Naive thymus-derived CD4-positive, alpha-beta T cell (primary cell): ENCODE results near the gene PTPRM. TPM values are rescaled to one million over a fixed set of nuclear protein-coding genes. Genes with fewer than 3 reads are reported as not detected.

ENCODE experiments used
- ATAC-seq: fragments of 150-1000 bp; cut with Tn5 transposase; 2 replicates; pipeline ENCODE4 v1.10.0; 2021; ENCODE audit warnings: mild to moderate bottlenecking, moderate library complexity
- CTCF ChIA-PET: fragments of 350-600 bp; sonication (Branson Sonifier 250); formaldehyde crosslinking; loops from one replicate; lab custom pipeline; 2021; ENCODE audit warnings: antibody characterized with exemption; lab: Charles Lee
- POLR2A ChIA-PET: fragments of 350-600 bp; sonication (Branson Sonifier 250); formaldehyde crosslinking; loops from one replicate; lab custom pipeline; 2021; ENCODE audit warnings: antibody characterized with exemption, inconsistent platforms; lab: Charles Lee
- DNase-seq, 9 donors: peaks; one replicate each; pipeline versions ENCODE4 v3.0.0 to v3.0.0-alpha.2; 2020 to 2022; ENCODE audit warnings: mixed read lengths in 1 of 9
- H3K27ac ChIP-seq: one replicate; pipeline ENCODE4 v1.7.0; 2013; ENCODE audit warnings: mild to moderate bottlenecking, low read depth, low read length, moderate library complexity
- H3K27me3 ChIP-seq, 2 donors: one replicate each; pipeline ENCODE4 v1.7.0; 2013; ENCODE audit warnings: low read length in 2 of 2, mild to moderate bottlenecking in 2 of 2, moderate library complexity in 2 of 2; ENCODE audit not compliant: control insufficient read depth in 2 of 2, insufficient read depth in 2 of 2
- H3K36me3 ChIP-seq, 3 experiments: 1 replicate in 2 of 3; 2 replicates in 1 of 3; pipeline ENCODE4 v1.7.0; 2013; ENCODE audit warnings: low read length in 3 of 3, mild to moderate bottlenecking in 3 of 3, moderate library complexity in 1 of 3; ENCODE audit not compliant: insufficient read depth in 3 of 3, control insufficient read depth in 2 of 3
- H3K4me1 ChIP-seq, 2 donors: one replicate each; pipeline ENCODE4 v1.7.0; 2013; ENCODE audit warnings: low read length in 2 of 2, mild to moderate bottlenecking in 2 of 2, moderate library complexity in 1 of 2; ENCODE audit not compliant: control insufficient read depth in 2 of 2, insufficient read depth in 2 of 2
- H3K4me3 ChIP-seq: 2 replicates; pipeline ENCODE4 v1.7.0; 2013; ENCODE audit warnings: mild to moderate bottlenecking, low read length
- H3K9me3 ChIP-seq, 3 experiments: 1 replicate in 2 of 3; 2 replicates in 1 of 3; pipeline ENCODE4 v1.7.0; 2013; ENCODE audit warnings: low read length in 3 of 3; ENCODE audit not compliant: control insufficient read depth in 2 of 3
- H3K27ac Mint-ChIP-seq, 9 donors: one replicate each; pipeline ENCODE4 v1.8.0; 2020 to 2022; ENCODE audit warnings: mixed read lengths in 9 of 9, mild to moderate bottlenecking in 8 of 9, moderate library complexity in 5 of 9, inconsistent platforms in 2 of 9
- H3K27me3 Mint-ChIP-seq, 5 donors: one replicate each; pipeline ENCODE4 v1.8.0; 2021 to 2022; ENCODE audit warnings: mixed read lengths in 5 of 5, mild to moderate bottlenecking in 1 of 5
- H3K36me3 Mint-ChIP-seq, 5 donors: one replicate each; pipeline ENCODE4 v1.8.0; 2020 to 2022; ENCODE audit warnings: mixed read lengths in 5 of 5, mild to moderate bottlenecking in 3 of 5, inconsistent platforms in 1 of 5
- H3K4me1 Mint-ChIP-seq, 7 donors: one replicate each; pipeline ENCODE4 v1.8.0; 2020 to 2022; ENCODE audit warnings: mixed read lengths in 7 of 7, mild to moderate bottlenecking in 3 of 7, inconsistent platforms in 1 of 7
- H3K4me3 Mint-ChIP-seq, 10 donors: one replicate each; pipeline ENCODE4 v1.8.0; 2020 to 2022; ENCODE audit warnings: mild to moderate bottlenecking in 10 of 10, mixed read lengths in 10 of 10, moderate library complexity in 6 of 10, inconsistent platforms in 2 of 10
- H3K9me3 Mint-ChIP-seq, 11 donors: one replicate each; pipeline ENCODE4 v1.8.0; 2020 to 2022; ENCODE audit warnings: mixed read lengths in 11 of 11, mild to moderate bottlenecking in 4 of 11, inconsistent platforms in 1 of 11, moderate library complexity in 1 of 11
- intact Hi-C, 2 donors: fragments of 100-400 bp; cut with micrococcal nuclease; formaldehyde crosslinking; loops; one replicate each; pipeline ENCODE4 v1.15.1; 2023
- polyA plus RNA-seq, 2 donors: library from polyadenylated mRNA; unstranded; fragments of 300-500 nt; fragmentation: Illumina TruSeq; gene quantifications; one replicate each; pipeline ENCODE4 v1.2.3, GENCODE V29; 2021
- total RNA-seq, 6 experiments: library from RNA in 5 of 6; stranded (reverse) in 5 of 6; gene quantifications; 1 replicate in 5 of 6; 2 replicates in 1 of 6; pipeline ENCODE4 v1.2.3 and lab custom pipeline; 2021 to 2026

PTPRM gene
- total and polyA plus RNA-seq, 7 experiments from 2014 or later, result 3.8 to 21.2 (median 8.4) TPM

DNA sequence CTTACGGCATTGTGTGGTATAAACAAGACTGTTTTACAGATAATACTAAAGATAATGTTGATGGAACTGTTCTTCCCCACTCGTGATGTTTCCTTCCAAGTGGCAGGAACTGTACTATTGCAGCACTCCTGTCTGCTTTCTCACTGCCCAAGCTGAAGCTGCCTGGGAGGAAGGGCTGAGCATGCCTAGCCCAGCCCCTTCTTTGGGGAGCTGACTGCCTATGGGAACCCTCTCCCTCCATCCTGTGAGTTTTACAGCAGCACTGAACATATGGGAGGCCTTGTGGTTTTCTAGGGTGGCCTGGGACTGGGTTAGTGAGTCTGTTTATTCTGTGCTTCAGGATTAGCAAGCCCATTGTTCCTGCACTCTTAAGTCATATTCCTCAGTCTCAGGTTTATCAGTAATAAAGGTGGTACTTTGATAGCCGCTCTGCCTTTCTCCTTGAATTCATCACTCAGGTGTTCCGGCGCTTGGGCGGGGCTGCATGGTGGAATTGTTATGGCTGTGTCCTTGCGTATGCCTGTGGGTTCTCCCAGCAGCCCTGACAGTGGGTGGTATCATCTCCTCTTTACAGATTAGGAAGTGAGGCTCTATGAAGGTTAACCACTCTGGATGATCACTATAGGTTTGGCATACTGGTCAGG, 379.7 kb downstream of the PTPRM start:
- peaks cover 0 to 8% (median 0%) of the 10 kb centered on the region in 11 donors for H3K9me3 Mint-ChIP-seq
- intact Hi-C loops, result loop anchor here in 1 of 2 donors (1.0 kb wide), 1 partner anchor 10 kb away; no protein-coding TSS in a partner anchor
- H3K27me3 Mint-ChIP-seq, result no peaks in the 10 kb centered on the region
- peak overlapping the region in 8 of 9 donors; percentile 42 to 86 (median 68) for H3K27ac Mint-ChIP-seq
- ChIA-PET CTCF (no interaction called here), POLR2A (no interaction called here)
- H3K4me3 Mint-ChIP-seq, result peak overlapping the region; percentile 18 to 87 (median 56)
- Histone ChIP-seq H3K9me3 (no peaks in the 10 kb centered on the region), H3K4me1 (peaks cover 5 to 9% of the 10 kb centered on the region in 2 donors), H3K4me3 (peak overlapping the region; percentile 50), H3K36me3 (no peaks in the 10 kb centered on the region), H3K27ac (no peak overlapping the region), H3K27me3 (no peaks in the 10 kb centered on the region)
- peaks cover 0 to 5% (median 0%) of the 10 kb centered on the region in 5 donors for H3K36me3 Mint-ChIP-seq
- ATAC-seq (peak; percentile 59), DNase-seq (peak in 6 of 9 donors; percentile 2 to 42 (median 29))
- H3K4me1 Mint-ChIP-seq, result peaks cover 0 to 24% (median 8%) of the 10 kb centered on the region in 7 donors

DNA sequence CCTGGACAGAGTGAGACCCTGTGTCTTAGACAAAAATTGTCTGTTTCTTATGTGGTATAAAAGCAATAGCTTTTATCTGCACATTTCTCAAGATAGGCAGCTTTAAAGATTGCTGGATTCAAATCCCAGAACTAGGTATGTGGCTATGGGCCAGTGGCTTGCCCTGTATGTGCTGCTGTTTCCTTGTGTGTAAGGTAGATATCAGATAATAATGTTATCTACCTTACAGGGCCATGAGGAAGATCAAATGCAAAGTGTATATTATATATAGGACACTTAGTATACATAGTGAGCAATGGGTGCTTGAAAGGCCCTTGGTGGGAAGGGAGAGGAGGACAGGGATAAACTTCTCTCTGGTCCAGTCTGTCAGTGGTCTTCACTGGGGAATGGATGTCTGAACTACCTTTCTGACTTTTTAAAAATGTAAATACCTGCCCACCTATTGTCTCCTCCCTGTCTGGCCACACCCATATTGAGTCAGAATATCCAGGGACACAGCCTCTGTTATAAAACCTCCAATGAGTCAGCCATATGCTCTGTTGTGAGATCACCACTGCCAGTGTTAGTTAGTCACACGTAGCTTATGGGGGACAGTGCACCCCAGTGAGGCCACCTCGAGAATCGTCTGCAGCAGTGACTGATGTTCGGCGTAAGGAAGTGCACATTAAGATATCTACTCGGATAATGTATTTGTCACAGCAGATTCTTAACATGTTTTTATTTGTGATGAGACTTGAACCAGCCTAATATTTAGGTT, 383.4 kb downstream of the PTPRM start:
- H3K27me3 Mint-ChIP-seq, result no peaks in the 10 kb centered on the region
- H3K4me3 ChIP-seq, result no peak overlapping the region
- POLR2A ChIA-PET, result no interaction called here
- no peak overlapping the region for H3K27ac Mint-ChIP-seq
- H3K36me3 ChIP-seq, result no peaks in the 10 kb centered on the region
- H3K4me1 ChIP-seq, result peaks cover 5 to 7% of the 10 kb centered on the region in 2 donors
- intact Hi-C loops, result no loop called here
- DNase-seq (no peak), ATAC-seq (peak; percentile 42)
- H3K9me3 ChIP-seq, result no peaks in the 10 kb centered on the region
- no peak overlapping the region for H3K27ac ChIP-seq
- no peaks in the 10 kb centered on the region for H3K9me3 Mint-ChIP-seq
- H3K36me3 Mint-ChIP-seq, result peaks cover 0 to 8% (median 0%) of the 10 kb centered on the region in 5 donors
- CTCF ChIA-PET, result no interaction called here
- H3K27me3 ChIP-seq, result no peaks in the 10 kb centered on the region
- H3K4me3 Mint-ChIP-seq, result no peak overlapping the region
- H3K4me1 Mint-ChIP-seq, result peaks cover 0 to 37% (median 17%) of the 10 kb centered on the region in 7 donors

DNA sequence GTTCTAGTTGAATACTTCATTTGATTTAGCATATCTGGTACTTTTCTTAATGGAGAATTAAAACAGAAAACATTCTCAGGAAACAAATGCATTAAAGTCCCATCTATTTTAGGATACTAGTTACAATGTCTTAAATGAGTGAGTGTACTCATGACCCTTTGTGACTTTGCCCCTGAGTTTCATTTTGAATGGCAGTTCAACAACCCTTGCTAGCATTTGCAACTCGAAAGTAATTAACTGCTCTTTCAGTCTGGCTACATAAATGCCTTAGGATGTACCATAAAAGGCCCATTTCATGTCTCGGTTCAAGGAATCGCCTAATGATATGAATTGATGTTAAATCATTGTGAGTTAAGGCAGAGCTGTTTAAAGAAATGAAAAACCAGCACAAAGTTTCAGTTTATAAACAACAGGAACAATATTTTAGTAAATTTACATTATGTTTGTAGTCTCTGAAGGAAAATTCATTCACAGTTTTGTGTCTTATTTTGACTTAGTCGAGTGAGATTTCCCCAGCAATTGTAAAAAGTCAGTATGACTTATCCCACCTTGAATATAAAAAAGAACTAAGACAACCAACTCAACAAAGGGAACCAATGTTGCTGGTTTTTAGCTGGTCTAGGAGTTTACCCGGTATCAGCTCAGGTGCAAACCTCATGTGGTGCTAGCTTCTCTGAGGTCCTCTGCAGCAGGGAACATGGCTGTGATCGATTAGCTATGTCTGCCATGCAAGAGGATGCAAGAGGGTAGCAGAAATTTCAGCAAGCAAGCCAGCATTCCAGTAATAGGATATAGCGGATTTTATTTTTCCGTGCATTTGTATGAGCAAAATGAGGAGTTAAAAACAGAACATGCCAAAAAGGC, 386.2 kb downstream of the PTPRM start:
- CTCF ChIA-PET, result no interaction called here
- H3K4me3 Mint-ChIP-seq, result peak overlapping the region in 1 of 10 donors; percentile 24

DNA sequence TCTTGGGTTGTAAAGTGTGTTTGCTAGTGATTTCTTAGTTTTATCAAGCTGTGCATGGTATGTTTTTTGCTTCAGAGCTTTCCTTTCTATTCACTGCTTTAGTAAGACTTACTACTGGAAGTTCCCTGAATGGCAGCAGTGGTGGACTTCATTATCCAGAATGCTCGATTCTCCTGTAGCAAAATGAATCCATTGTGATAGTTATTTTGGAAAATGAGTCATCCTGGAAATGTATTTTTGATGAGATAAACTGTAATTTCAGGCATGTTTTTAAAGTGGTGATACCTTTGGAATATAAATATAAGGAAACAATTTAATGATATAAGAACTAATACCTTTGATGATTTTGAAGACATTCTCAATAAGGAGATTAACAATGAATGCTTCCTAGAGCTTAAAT, 387.1 kb downstream of the PTPRM start:
- no peak for DNase-seq
- no peak overlapping the region for H3K4me3 ChIP-seq
- H3K27ac ChIP-seq, result no peak overlapping the region
- ATAC-seq, result no peak
- no peaks in the 10 kb centered on the region for H3K4me1 ChIP-seq
- no peaks in the 10 kb centered on the region for H3K9me3 ChIP-seq
- no peaks in the 10 kb centered on the region for H3K36me3 ChIP-seq
- H3K4me3 Mint-ChIP-seq, result no peak overlapping the region
- CTCF ChIA-PET, result no interaction called here
- intact Hi-C loops, result no loop called here
- POLR2A ChIA-PET, result no interaction called here
- H3K27me3 Mint-ChIP-seq, result no peaks in the 10 kb centered on the region
- H3K4me1 Mint-ChIP-seq, result peaks cover 0 to 47% (median 27%) of the 10 kb centered on the region in 7 donors
- no peaks in the 10 kb centered on the region for H3K27me3 ChIP-seq
- H3K27ac Mint-ChIP-seq, result no peak overlapping the region
- peaks cover 0 to 2% (median 0%) of the 10 kb centered on the region in 11 donors for H3K9me3 Mint-ChIP-seq
- H3K36me3 Mint-ChIP-seq, result peaks cover 0 to 8% (median 0%) of the 10 kb centered on the region in 5 donors

More for the DNA sequence above, 386.2 kb downstream of the PTPRM start:
- H3K4me1 ChIP-seq, result no peaks in the 10 kb centered on the region
- ATAC-seq, result no peak
- no peak for DNase-seq
- H3K9me3 ChIP-seq, result no peaks in the 10 kb centered on the region
- no peak overlapping the region for H3K27ac ChIP-seq
- peaks cover 0 to 2% (median 0%) of the 10 kb centered on the region in 11 donors for H3K9me3 Mint-ChIP-seq
- no peaks in the 10 kb centered on the region for H3K27me3 Mint-ChIP-seq
- H3K4me1 Mint-ChIP-seq, result peaks cover 0 to 41% (median 23%) of the 10 kb centered on the region in 7 donors
- POLR2A ChIA-PET, result no interaction called here
- H3K27me3 ChIP-seq, result no peaks in the 10 kb centered on the region
- H3K27ac Mint-ChIP-seq, result peak overlapping the region in 1 of 9 donors; percentile 56
- intact Hi-C loops, result no loop called here
- no peaks in the 10 kb centered on the region for H3K36me3 ChIP-seq
- H3K36me3 Mint-ChIP-seq, result peaks cover 0 to 8% (median 0%) of the 10 kb centered on the region in 5 donors
- H3K4me3 ChIP-seq, result no peak overlapping the region

DNA sequence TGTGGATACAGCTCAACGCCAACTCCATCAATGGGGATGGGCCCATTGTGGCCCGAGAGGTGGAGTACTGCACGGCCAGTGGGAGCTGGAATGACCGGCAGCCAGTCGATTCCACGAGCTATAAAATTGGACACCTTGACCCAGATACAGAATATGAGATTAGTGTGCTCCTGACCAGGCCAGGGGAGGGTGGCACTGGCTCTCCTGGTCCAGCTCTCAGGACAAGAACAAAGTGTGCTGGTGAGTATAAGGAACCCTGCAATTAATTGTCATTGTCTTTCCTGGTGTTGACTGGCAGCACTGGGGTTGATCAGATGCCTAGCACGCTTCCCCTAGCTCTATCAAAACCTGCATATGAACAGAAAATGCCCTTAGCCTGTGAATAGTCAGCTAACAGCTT, 388.1 kb downstream of the PTPRM start:
- H3K4me1 ChIP-seq, result no peaks in the 10 kb centered on the region
- POLR2A ChIA-PET, result no interaction called here
- CTCF ChIA-PET, result no interaction called here
- H3K36me3 ChIP-seq, result no peaks in the 10 kb centered on the region
- no peaks in the 10 kb centered on the region for H3K27me3 Mint-ChIP-seq
- peaks cover 0 to 6% (median 0%) of the 10 kb centered on the region in 5 donors for H3K36me3 Mint-ChIP-seq
- H3K4me3 Mint-ChIP-seq, result no peak overlapping the region
- H3K27me3 ChIP-seq, result no peaks in the 10 kb centered on the region
- ATAC-seq (no peak), DNase-seq (no peak)
- H3K4me1 Mint-ChIP-seq, result peaks cover 0 to 47% (median 27%) of the 10 kb centered on the region in 7 donors
- no peak overlapping the region for H3K4me3 ChIP-seq
- no peak overlapping the region for H3K27ac ChIP-seq
- H3K9me3 ChIP-seq, result no peaks in the 10 kb centered on the region
- no peak overlapping the region for H3K27ac Mint-ChIP-seq
- peaks cover 0 to 2% (median 0%) of the 10 kb centered on the region in 11 donors for H3K9me3 Mint-ChIP-seq
- intact Hi-C loops, result no loop called here

DNA sequence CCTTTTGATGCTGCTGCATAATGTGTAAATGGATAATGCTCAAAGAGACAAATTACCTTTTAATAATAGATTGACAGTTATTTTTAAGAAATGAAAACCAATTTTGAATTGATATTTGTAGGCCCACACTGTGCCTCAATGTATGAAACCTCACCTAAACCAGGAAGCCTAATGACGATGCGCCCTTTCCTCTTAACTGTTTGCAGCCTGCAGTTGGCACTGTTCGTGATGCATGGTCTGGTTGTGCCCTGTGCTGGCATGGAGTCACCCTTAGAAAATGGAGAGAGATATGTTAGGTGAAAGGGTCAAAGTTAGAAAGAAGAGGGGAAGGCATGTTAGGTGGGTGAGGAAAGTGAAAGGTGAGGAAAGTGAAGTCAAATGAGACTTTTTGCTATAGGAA, 390.2 kb downstream of the PTPRM start:
- ChIA-PET CTCF (no interaction called here), POLR2A (no interaction called here)
- Mint-ChIP-seq H3K27me3 (no peaks in the 10 kb centered on the region), H3K36me3 (peaks cover 0 to 5% (median 0%) of the 10 kb centered on the region in 5 donors), H3K4me3 (peak overlapping the region in 9 of 10 donors; percentile 31 to 82 (median 77)), H3K9me3 (peaks cover 0 to 2% (median 0%) of the 10 kb centered on the region in 11 donors), H3K27ac (peak overlapping the region in 8 of 9 donors; percentile 25 to 89 (median 76)), H3K4me1 (peaks cover 0 to 47% (median 27%) of the 10 kb centered on the region in 7 donors)
- Histone ChIP-seq H3K4me1 (no peaks in the 10 kb centered on the region), H3K36me3 (no peaks in the 10 kb centered on the region), H3K4me3 (no peak overlapping the region), H3K27me3 (no peaks in the 10 kb centered on the region), H3K9me3 (no peaks in the 10 kb centered on the region), H3K27ac (no peak overlapping the region)
- ATAC-seq (no peak), DNase-seq (no peak)
- intact Hi-C loops, result loop anchor here in 1 of 2 donors (1.0 kb wide), 1 partner anchor 11 kb away; no protein-coding TSS in a partner anchor
